IMR-90 (cell line): ENCODE data around the gene ZNF316. TPM values are rescaled to one million over a fixed set of nuclear protein-coding genes. Genes with fewer than 3 reads are reported as not detected.

ENCODE experiments used
- ATAC-seq: fragments of 200-7000 bp; cut with Tn5 transposase; 2 replicates; pipeline ENCODE4 v1.9.1; 2020; ENCODE audit warnings: low read depth, mild to moderate bottlenecking, moderate library complexity
- BruUV-seq: library from RNA; stranded (reverse); fragments of 400-500 nt; replicated peaks from 2 replicates; lab custom pipeline; 2021; lab: Mats Ljungman, UMichigan
- CTCF ChIA-PET: fragments of 300-600 bp; formaldehyde crosslinking; extraction: SDS; loops from one replicate; lab custom pipeline; 2021; ENCODE audit warnings: antibody characterized with exemption; lab: Yijun Ruan, JAX
- POLR2A ChIA-PET: fragments of 300-600 bp; sonication (Branson Sonifier 250); formaldehyde crosslinking; loops from one replicate; lab custom pipeline; 2022; ENCODE audit warnings: antibody characterized with exemption; ENCODE audit not compliant: unreplicated experiment; lab: Charles Lee
- DNase-seq: peaks from one replicate; pipeline ENCODE4 v3.0.0; 2013
- H2AFZ ChIP-seq: replicated peaks from 2 replicates; pipeline ENCODE3; 2013; ENCODE audit warnings: low read length, mild to moderate bottlenecking; ENCODE audit not compliant: poor library complexity
- H2AK5ac ChIP-seq: 2 replicates; pipeline ENCODE4 v1.6.1; 2013; ENCODE audit warnings: low read depth, low read length, inconsistent platforms
- H2AK9ac ChIP-seq: replicated peaks from 2 replicates; pipeline ENCODE3; 2013; ENCODE audit warnings: mild to moderate bottlenecking, low read depth, low read length, moderate library complexity; ENCODE audit not compliant: poor library complexity
- H2BK120ac ChIP-seq: 2 replicates; pipeline ENCODE4 v1.6.1; 2013; ENCODE audit warnings: low read depth, low read length, inconsistent platforms
- H2BK15ac ChIP-seq: 3 replicates; pipeline ENCODE4 v1.6.1; 2013; ENCODE audit warnings: low read depth, low read length, inconsistent platforms
- H2BK20ac ChIP-seq: 2 replicates; pipeline ENCODE4 v1.6.1; 2013; ENCODE audit warnings: low read depth, mild to moderate bottlenecking, inconsistent platforms, low read length, moderate library complexity
- H2BK5ac ChIP-seq: 2 replicates; pipeline ENCODE4 v1.6.1; 2013; ENCODE audit warnings: mild to moderate bottlenecking, low read depth, low read length, inconsistent platforms; ENCODE audit not compliant: poor library complexity, severe bottlenecking
- H3K14ac ChIP-seq: replicated peaks from 2 replicates; pipeline ENCODE4 v1.6.1; 2013; ENCODE audit warnings: low read depth, low read length, inconsistent platforms
- H3K18ac ChIP-seq: 2 replicates; pipeline ENCODE4 v1.6.1; 2013; ENCODE audit warnings: low read depth, low read length, control low read depth
- H3K23ac ChIP-seq: 2 replicates; pipeline ENCODE4 v1.6.1; 2013; ENCODE audit warnings: low read depth, low read length, inconsistent platforms
- H3K27ac ChIP-seq: 2 replicates; pipeline ENCODE4 v1.5.1; 2013; ENCODE audit warnings: mild to moderate bottlenecking, control low read depth, low read length; ENCODE audit not compliant: insufficient read depth
- H3K27me3 ChIP-seq: 2 replicates; pipeline ENCODE4 v1.6.1; 2013; ENCODE audit warnings: low read length; ENCODE audit not compliant: control insufficient read depth, insufficient read depth
- H3K36me3 ChIP-seq: 2 replicates; pipeline ENCODE4 v1.6.1; 2013; ENCODE audit warnings: low read length, mixed read lengths; ENCODE audit not compliant: control insufficient read depth, insufficient read depth
- H3K4ac ChIP-seq: 2 replicates; pipeline ENCODE4 v1.6.1; 2013; ENCODE audit warnings: low read depth, low read length, inconsistent platforms
- H3K4me1 ChIP-seq: 2 replicates; pipeline ENCODE4 v1.6.1; 2013; ENCODE audit warnings: low read length, mixed read lengths; ENCODE audit not compliant: control insufficient read depth, insufficient read depth
- H3K4me2 ChIP-seq: 2 replicates; pipeline ENCODE4 v1.6.1; 2013; ENCODE audit warnings: low read depth, mild to moderate bottlenecking, control low read depth, low read length, moderate library complexity
- H3K4me3 ChIP-seq: 2 replicates; pipeline ENCODE4 v1.5.1; 2013; ENCODE audit warnings: low read depth, mild to moderate bottlenecking, control low read depth, low read length, moderate library complexity; ENCODE audit not compliant: insufficient read depth
- H3K56ac ChIP-seq: 2 replicates; pipeline ENCODE4 v1.6.1; 2013; ENCODE audit warnings: low read length, inconsistent platforms; ENCODE audit not compliant: insufficient read depth; ENCODE audit errors: extremely low read depth
- H3K79me1 ChIP-seq, 2 experiments: 2 replicates each; pipeline ENCODE4 v1.6.1; 2013; ENCODE audit warnings: low read length in 2 of 2, inconsistent platforms in 1 of 2, low read depth in 1 of 2
- H3K9ac ChIP-seq: 2 replicates; pipeline ENCODE4 v1.6.1; 2013; ENCODE audit warnings: low read depth, low read length, control low read depth
- H3K9me1 ChIP-seq: 2 replicates; pipeline ENCODE4 v1.6.1; 2013; ENCODE audit warnings: low read length, inconsistent platforms; ENCODE audit not compliant: insufficient read depth
- H3K9me3 ChIP-seq: 2 replicates; pipeline ENCODE4 v1.6.1; 2013; ENCODE audit warnings: low read length; ENCODE audit not compliant: control insufficient read depth, insufficient read depth
- H4K20me1 ChIP-seq: 2 replicates; pipeline ENCODE4 v1.6.1; 2013; ENCODE audit warnings: low read length, inconsistent platforms; ENCODE audit not compliant: insufficient read depth
- H4K5ac ChIP-seq: 2 replicates; pipeline ENCODE4 v1.6.1; 2013; ENCODE audit warnings: mild to moderate bottlenecking, low read depth, low read length, control low read depth
- H4K8ac ChIP-seq, 2 experiments: 2 replicates each; pipeline ENCODE4 v1.6.1; 2013; ENCODE audit warnings: low read depth in 2 of 2, low read length in 2 of 2, control low read depth in 1 of 2, inconsistent platforms in 1 of 2
- H4K91ac ChIP-seq: 2 replicates; pipeline ENCODE4 v1.6.1; 2013; ENCODE audit warnings: low read depth, low read length, inconsistent platforms; ENCODE audit not compliant: insufficient read depth
- BHLHE40 ChIP-seq: fragments of 150-350 bp; IDR thresholded peaks from 2 replicates; pipeline ENCODE4 v1.6.1; 2016; ENCODE audit warnings: mild to moderate bottlenecking, low read depth, low read length
- CEBPB ChIP-seq: IDR thresholded peaks from 2 replicates; pipeline ENCODE4 v1.6.1; 2012; ENCODE audit warnings: low read depth, low read length, improper control_type of control experiment
- ELK1 ChIP-seq: fragments of 150-350 bp; IDR thresholded peaks from 2 replicates; pipeline ENCODE4 v1.6.1; 2016; ENCODE audit warnings: low read depth, mild to moderate bottlenecking, low read length, moderate library complexity, borderline replicate concordance
- FOS ChIP-seq: fragments of 150-350 bp; IDR thresholded peaks from 2 replicates; pipeline ENCODE4 v1.6.1; 2016; ENCODE audit warnings: low read depth, low read length
- MAFK ChIP-seq: IDR thresholded peaks from 2 replicates; pipeline ENCODE4 v1.6.1; 2012; ENCODE audit warnings: low read depth, low read length, improper control_type of control experiment
- MAZ ChIP-seq: IDR thresholded peaks from 2 replicates; pipeline ENCODE4 v1.6.1; 2012; ENCODE audit warnings: low read depth, mild to moderate bottlenecking, low read length, improper control_type of control experiment, moderate library complexity, borderline replicate concordance
- MXI1 ChIP-seq: IDR thresholded peaks from 2 replicates; pipeline ENCODE4 v1.6.1; 2012; ENCODE audit warnings: low read depth, mild to moderate bottlenecking, low read length, moderate library complexity, borderline replicate concordance
- RCOR1 ChIP-seq: IDR thresholded peaks from 2 replicates; pipeline ENCODE4 v1.6.1; 2012; ENCODE audit warnings: mild to moderate bottlenecking, low read length, improper control_type of control experiment; ENCODE audit not compliant: insufficient replicate concordance
- SMC3 ChIP-seq: fragments of 150-350 bp; IDR thresholded peaks from 2 replicates; pipeline ENCODE4 v1.6.1; 2016; ENCODE audit warnings: low read depth, mild to moderate bottlenecking, antibody characterized with exemption, low read length, moderate library complexity
- USF2 ChIP-seq: fragments of 150-350 bp; IDR thresholded peaks from 2 replicates; pipeline ENCODE4 v1.6.1; 2017; ENCODE audit warnings: mild to moderate bottlenecking, antibody characterized with exemption, low read length, low read depth
- WGBS, 2 experiments: methylation state at CpG; one replicate each; pipeline versions ENCODE4 v1.1.5 to v1.1.7; 2013; ENCODE audit warnings: missing lambda C conversion rate in 2 of 2; ENCODE audit not compliant: insufficient read length in 1 of 2; ENCODE audit errors: extremely low coverage in 2 of 2; 5-methylcytosine and 5-hydroxymethylcytosine counted together
- dilution Hi-C: fragments of 300-500 bp; cut with HindIII; formaldehyde crosslinking; loops from one replicate; pipeline ENCODE4 v1.14.3; 2018; ENCODE audit warnings: low sequenced_read_pairs; ENCODE audit not compliant: unreplicated experiment
- in situ Hi-C: fragments of 300-500 bp; cut with MboI; formaldehyde crosslinking; loops from 3 replicates; pipeline ENCODE4 v1.14.3; 2019; ENCODE audit warnings: low sequenced_read_pairs, inconsistent platforms, mixed read lengths
- intact Hi-C: fragments of 100-400 bp; cut with micrococcal nuclease; formaldehyde crosslinking; loops from 2 replicates; pipeline ENCODE4 v1.10.0; 2022
- polyA plus RNA-seq, 3 experiments: library from polyadenylated mRNA; depleted of rRNA; stranded (reverse); fragments of >200 nt; gene quantifications; 2 replicates each; pipeline ENCODE4 v1.2.3, GENCODE V29; 2012; ENCODE audit warnings: low replicate concordance in 1 of 3
- total RNA-seq: library from RNA; depleted of rRNA; stranded (reverse); fragments of >200 nt; gene quantifications from 2 replicates; pipeline ENCODE4 v1.2.3, GENCODE V29; 2012
- TF ChIP-seq, protein P1 (sequence below): conservative IDR thresholded peaks from 2 replicates; pipeline ENCODE4 v1.5.1; 2012; ENCODE audit warnings: mild to moderate bottlenecking, low read depth, low read length, improper control_type of control experiment

The ZNF316 gene
- total and polyA plus RNA-seq, 2 of the 4 experiments (the other 2 are of a cell fraction) = 3.2 to 7.2 TPM

DNA sequence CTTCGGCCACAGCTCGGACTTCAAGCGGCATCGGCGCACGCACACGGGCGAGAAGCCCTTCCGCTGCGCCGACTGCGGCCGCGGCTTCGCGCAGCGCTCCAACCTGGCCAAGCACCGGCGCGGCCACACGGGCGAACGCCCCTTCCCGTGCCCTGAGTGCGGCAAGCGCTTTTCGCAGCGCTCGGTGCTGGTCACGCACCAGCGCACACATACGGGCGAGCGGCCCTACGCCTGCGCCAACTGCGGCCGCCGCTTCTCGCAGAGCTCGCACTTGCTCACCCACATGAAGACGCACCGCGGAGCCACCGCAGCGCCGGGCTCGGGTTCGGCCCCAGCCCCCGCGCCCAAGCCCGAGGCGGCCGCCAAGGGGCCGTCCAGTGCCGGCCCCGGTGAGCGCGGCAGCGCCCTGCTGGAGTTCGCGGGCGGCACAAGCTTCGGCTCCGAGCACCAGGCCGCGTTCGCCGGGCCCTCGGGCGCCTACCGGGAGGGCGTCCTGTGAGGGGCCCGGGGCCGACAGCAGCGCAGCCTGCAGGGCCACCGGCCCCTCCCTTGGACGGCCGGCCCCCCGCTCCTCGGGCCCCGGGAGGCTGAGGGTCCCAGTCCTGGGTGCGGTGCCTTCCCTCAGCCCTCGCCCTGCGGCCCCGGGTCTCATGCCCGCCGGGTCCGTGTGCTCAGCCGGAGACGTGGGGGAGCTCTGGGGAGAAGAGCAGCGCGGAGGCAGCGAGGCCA, 17.2 kb downstream of the ZNF316 start:
- Histone ChIP-seq H3K9ac (no peak overlapping the region), H2AFZ (no peak overlapping the region), H3K27me3 (no peaks in the 10 kb centered on the region; the same call in 1 of the 2 replicates), H3K56ac (no peak overlapping the region), H3K23ac (no peak overlapping the region), H3K9me3 (peaks cover 36% of the 10 kb centered on the region), H3K18ac (no peak overlapping the region), H3K4ac (no peak overlapping the region), H3K14ac (no peak overlapping the region), H2BK120ac (no peak overlapping the region), H4K91ac (no peak overlapping the region), H3K79me1 (peaks cover 0 to 4% of the 10 kb centered on the region in 2 experiments; a peak in 1 of 4 replicates), H2BK5ac (no peak overlapping the region), H2BK15ac (no peak overlapping the region), H2BK20ac (no peak overlapping the region), H3K36me3 (peaks cover 69% of the 10 kb centered on the region), H4K5ac (no peak overlapping the region), H2AK9ac (no peak overlapping the region), H3K27ac (no peak overlapping the region), H3K4me2 (no peak overlapping the region), H3K4me1 (no peaks in the 10 kb centered on the region), H3K4me3 (no peak overlapping the region), H4K20me1 (no peaks in the 10 kb centered on the region), H3K9me1 (no peaks in the 10 kb centered on the region), H4K8ac (no peak overlapping the region), H2AK5ac (no peak overlapping the region)
- ChIA-PET POLR2A (no interaction called here), CTCF (no interaction called here)
- TF ChIP-seq MAZ (no peak), MAFK (no peak), SMC3 (no peak), RCOR1 (no peak), MXI1 (no peak), ELK1 (no peak), USF2 (no peak), BHLHE40 (no peak), FOS (no peak), CEBPB (no peak)
- TF ChIP-seq, protein P1, sequence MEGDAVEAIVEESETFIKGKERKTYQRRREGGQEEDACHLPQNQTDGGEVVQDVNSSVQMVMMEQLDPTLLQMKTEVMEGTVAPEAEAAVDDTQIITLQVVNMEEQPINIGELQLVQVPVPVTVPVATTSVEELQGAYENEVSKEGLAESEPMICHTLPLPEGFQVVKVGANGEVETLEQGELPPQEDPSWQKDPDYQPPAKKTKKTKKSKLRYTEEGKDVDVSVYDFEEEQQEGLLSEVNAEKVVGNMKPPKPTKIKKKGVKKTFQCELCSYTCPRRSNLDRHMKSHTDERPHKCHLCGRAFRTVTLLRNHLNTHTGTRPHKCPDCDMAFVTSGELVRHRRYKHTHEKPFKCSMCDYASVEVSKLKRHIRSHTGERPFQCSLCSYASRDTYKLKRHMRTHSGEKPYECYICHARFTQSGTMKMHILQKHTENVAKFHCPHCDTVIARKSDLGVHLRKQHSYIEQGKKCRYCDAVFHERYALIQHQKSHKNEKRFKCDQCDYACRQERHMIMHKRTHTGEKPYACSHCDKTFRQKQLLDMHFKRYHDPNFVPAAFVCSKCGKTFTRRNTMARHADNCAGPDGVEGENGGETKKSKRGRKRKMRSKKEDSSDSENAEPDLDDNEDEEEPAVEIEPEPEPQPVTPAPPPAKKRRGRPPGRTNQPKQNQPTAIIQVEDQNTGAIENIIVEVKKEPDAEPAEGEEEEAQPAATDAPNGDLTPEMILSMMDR = no peak
- DNase-seq = no peak
- intact Hi-C loops (no loop called here), in situ Hi-C loops (no loop called here), dilution Hi-C loops (no loop called here)
- no peak for ATAC-seq
- WGBS, 2 experiments = 95% methylated on average over 54 of the region's 94 CpGs; no CpG with 5 or more reads in 1 of the 2 experiments
- BruUV-seq = no TSS peak
